ENCODE results near the gene TAGLN.

GRCh38 chr11:117232092-117232878 lies 33.1 kb downstream of the TAGLN start, which contains the start of gene RNF214:
- no peak for TF ChIP-seq BHLHE40 (IDR thresholded peaks at IDR 0.05; ENCODE audit: borderline replicate concordance)
- TF ChIP-seq FOXK2 (IDR thresholded peaks at IDR 0.05), result no peak
- no peak for TF ChIP-seq NFRKB (IDR thresholded peaks at IDR 0.05)
- TF ChIP-seq CTBP1 (IDR thresholded peaks at IDR 0.05; ENCODE audit: borderline replicate concordance), result no peak
- TF ChIP-seq FOXM1 (IDR thresholded peaks at IDR 0.05; ENCODE audit: borderline replicate concordance), result no peak
- TF ChIP-seq SUZ12 (IDR thresholded peaks at IDR 0.05), result no peak
- no peak for TF ChIP-seq ELF4 (IDR thresholded peaks at IDR 0.05)
- TF ChIP-seq ARNT (IDR thresholded peaks at IDR 0.05), result 0 out of 2 replicates have a peak, but pooled peaks have one; percentile 46
